ENCODE results near the gene EEF2. TPM values are rescaled to one million over a fixed set of nuclear protein-coding genes. Genes with fewer than 3 reads are reported as not detected.

EEF2 gene
- total RNA-seq, 1 experiment from 2014 or later: 2,701 TPM

DNA sequence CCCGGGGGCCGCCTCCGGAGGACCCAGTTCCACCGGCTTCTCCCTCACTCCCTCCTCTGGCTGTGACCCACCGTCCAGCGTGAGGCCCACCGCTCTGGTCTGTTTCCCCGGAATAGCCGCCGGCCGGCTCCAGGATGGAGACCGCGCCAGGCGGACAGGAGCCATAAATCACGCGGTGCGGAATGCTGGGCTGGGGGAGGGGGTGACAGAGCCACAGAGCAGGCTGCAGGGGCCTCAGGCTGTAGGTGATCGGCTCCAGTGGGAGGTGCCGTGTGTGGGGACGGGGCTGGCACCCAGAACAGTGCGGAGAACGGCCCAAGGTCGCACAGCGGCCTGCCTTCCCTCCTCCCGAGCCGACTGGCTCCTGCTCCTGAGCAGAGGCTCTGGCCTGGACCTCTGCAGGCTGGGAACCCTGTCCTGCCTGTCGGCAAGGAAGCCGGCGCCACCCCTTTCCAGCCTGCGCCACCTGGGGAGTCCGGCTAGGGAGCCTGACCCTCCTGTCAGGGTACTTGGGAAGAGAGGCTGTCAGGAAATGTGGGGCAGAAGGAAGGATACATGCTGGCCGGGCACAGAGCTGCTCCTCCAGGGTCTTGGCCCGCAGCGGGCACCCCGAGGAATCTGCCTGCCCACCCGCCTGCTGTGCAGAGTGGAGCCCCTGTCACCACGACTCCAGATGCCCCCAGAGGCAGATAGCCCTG is 30.6 kb upstream of the EEF2 start:
- H3K9me3 ChIP-seq (ENCODE audit: low read depth, low read length, poor library complexity, severe bottlenecking): no peaks in the 10 kb centered on the region
- POLR2A ChIA-PET (ENCODE audit: low non-redundant PET): no interaction called here
- intact Hi-C loops (cut with micrococcal nuclease; ENCODE audit: unreplicated experiment): no loop called here
- CTCF ChIA-PET: no interaction called here
- no peak for DNase-seq (ENCODE audit: low spot score)
- H3K27me3 ChIP-seq (replicated peaks; ENCODE audit: insufficient read depth, low read depth, low read length, poor library complexity): no peaks in the 10 kb centered on the region
- no peak overlapping the region for H3K27ac ChIP-seq (ENCODE audit: low read depth, low read length, poor library complexity, severe bottlenecking)
- peaks cover 10% of the 10 kb centered on the region for H3K4me1 ChIP-seq (ENCODE audit: insufficient read depth, low read length, poor library complexity, severe bottlenecking)
- no peak for TF ChIP-seq EZH2 (IDR thresholded peaks at IDR 0.05; ENCODE audit: borderline replicate concordance, low read depth, low read length, poor library complexity, severe bottlenecking)
- TF ChIP-seq, protein P1, sequence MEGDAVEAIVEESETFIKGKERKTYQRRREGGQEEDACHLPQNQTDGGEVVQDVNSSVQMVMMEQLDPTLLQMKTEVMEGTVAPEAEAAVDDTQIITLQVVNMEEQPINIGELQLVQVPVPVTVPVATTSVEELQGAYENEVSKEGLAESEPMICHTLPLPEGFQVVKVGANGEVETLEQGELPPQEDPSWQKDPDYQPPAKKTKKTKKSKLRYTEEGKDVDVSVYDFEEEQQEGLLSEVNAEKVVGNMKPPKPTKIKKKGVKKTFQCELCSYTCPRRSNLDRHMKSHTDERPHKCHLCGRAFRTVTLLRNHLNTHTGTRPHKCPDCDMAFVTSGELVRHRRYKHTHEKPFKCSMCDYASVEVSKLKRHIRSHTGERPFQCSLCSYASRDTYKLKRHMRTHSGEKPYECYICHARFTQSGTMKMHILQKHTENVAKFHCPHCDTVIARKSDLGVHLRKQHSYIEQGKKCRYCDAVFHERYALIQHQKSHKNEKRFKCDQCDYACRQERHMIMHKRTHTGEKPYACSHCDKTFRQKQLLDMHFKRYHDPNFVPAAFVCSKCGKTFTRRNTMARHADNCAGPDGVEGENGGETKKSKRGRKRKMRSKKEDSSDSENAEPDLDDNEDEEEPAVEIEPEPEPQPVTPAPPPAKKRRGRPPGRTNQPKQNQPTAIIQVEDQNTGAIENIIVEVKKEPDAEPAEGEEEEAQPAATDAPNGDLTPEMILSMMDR (conservative IDR thresholded peaks at IDR 0.05; ENCODE audit: low read depth, low read length): no peak
- H3K36me3 ChIP-seq (ENCODE audit: insufficient read depth, low read length, poor library complexity, severe bottlenecking): peaks cover 28% of the 10 kb centered on the region
- no TSS peak for BruUV-seq (replicated peaks)
- no peak overlapping the region for H3K4me3 ChIP-seq (ENCODE audit: low read depth, low read length, poor library complexity, severe bottlenecking)

DNA sequence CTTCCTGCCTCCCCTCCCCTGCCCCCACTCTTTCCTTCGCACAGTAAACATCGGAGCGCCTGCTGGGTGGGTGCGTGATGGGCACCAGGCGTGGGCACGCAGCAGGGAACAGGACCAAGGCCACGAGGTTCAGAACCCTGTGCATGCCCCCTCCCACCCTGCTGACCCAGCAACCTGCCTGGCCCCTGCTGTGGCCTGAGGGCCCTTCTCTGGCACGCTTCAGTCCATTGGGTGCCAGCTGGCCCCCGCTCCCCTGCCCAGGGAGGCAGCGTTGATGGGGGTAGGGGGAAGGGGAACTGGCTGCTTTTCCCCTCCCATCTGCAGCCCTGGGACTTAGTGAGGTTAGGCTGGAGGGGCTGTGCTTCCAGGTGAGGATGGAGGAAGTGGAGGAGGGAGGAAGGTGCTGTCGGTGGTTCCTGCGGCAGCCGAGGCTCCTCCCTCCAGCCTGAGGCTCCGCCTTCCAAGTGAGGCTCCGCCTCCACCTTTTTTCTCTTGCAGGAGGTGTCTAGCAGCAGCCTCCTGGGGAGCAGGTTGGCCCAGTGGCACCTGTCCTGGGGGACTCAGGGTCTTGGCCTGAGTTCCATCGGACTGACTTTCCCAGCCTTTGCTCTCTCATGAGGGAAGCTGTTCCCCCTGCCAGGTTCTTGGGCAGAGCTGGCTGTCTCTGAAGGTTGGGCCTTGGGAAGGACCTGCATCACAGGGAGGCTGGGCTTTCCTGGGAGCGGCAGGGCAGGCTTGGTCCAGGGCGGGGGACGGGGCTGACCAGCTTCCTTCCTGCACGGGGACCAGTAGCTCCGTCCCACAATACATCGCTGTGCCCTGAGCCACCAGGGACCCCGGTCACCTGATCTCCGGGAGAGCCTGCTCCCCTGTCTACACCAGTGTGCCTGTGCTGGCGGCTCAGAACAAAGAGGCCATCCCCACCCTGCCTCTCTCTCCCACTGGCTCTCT is 29.6 kb upstream of the EEF2 start:
- intact Hi-C loops (cut with micrococcal nuclease; ENCODE audit: unreplicated experiment): no loop called here
- Histone ChIP-seq H3K9me3 (ENCODE audit: low read depth, low read length, poor library complexity, severe bottlenecking) (no peaks in the 10 kb centered on the region), H3K4me1 (ENCODE audit: insufficient read depth, low read length, poor library complexity, severe bottlenecking) (peaks cover 10% of the 10 kb centered on the region), H3K27ac (ENCODE audit: low read depth, low read length, poor library complexity, severe bottlenecking) (no peak overlapping the region), H3K4me3 (ENCODE audit: low read depth, low read length, poor library complexity, severe bottlenecking) (no peak overlapping the region), H3K36me3 (ENCODE audit: insufficient read depth, low read length, poor library complexity, severe bottlenecking) (peaks cover 30% of the 10 kb centered on the region), H3K27me3 (replicated peaks; ENCODE audit: insufficient read depth, low read depth, low read length, poor library complexity) (no peaks in the 10 kb centered on the region)
- BruUV-seq (replicated peaks): no TSS peak
- ChIA-PET CTCF (interaction anchor here (0.6 kb wide), 1 partner anchor 253 kb away, joined by 8 read pairs; no protein-coding TSS in a partner anchor), POLR2A (ENCODE audit: low non-redundant PET) (no interaction called here)
- TF ChIP-seq, protein P1 (conservative IDR thresholded peaks at IDR 0.05; ENCODE audit: low read depth, low read length): no peak
- no peak for TF ChIP-seq EZH2 (IDR thresholded peaks at IDR 0.05; ENCODE audit: borderline replicate concordance, low read depth, low read length, poor library complexity, severe bottlenecking)
- DNase-seq (ENCODE audit: low spot score): no peak

DNA sequence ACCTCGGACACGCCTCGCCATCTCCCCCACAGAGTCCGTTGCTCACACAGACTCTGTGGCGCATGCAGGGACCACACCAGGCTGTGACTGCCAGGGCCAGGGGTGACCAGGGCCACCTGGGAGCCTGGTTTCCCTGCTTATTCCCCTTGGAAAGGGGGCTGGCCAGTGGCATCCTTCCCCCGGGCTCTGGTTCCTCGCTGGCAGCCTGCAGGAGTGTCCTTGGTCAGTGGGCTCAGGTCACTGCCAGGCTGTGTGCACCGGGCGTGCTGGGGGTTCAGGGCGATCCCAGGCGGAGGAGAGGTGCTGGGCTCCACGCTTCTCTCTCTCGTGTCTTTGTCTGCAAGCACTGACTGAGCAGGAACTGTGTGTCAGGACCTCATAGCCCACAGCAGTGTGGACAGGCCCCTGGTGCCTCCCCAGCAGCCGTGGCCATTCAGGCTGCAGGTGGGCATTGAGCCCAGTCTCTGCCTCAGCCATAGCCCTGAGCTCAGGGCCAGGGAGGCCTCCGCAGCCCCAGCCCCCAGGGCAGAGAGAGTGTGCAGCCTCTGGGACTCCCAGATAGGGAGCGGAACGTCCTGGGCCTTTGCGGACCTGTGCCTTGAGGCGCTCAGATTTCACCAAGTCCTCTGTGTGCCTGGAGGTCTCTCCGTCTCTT is 28.8 kb upstream of the EEF2 start:
- POLR2A ChIA-PET (ENCODE audit: low non-redundant PET): no interaction called here
- no TSS peak for BruUV-seq (replicated peaks)
- TF ChIP-seq, protein P1 (conservative IDR thresholded peaks at IDR 0.05; ENCODE audit: low read depth, low read length): no peak
- no peak for TF ChIP-seq EZH2 (IDR thresholded peaks at IDR 0.05; ENCODE audit: borderline replicate concordance, low read depth, low read length, poor library complexity, severe bottlenecking)
- no peak for DNase-seq (ENCODE audit: low spot score)
- peaks cover 30% of the 10 kb centered on the region for H3K36me3 ChIP-seq (ENCODE audit: insufficient read depth, low read length, poor library complexity, severe bottlenecking)
- H3K4me1 ChIP-seq (ENCODE audit: insufficient read depth, low read length, poor library complexity, severe bottlenecking): peaks cover 13% of the 10 kb centered on the region
- H3K27me3 ChIP-seq (replicated peaks; ENCODE audit: insufficient read depth, low read depth, low read length, poor library complexity): no peaks in the 10 kb centered on the region
- intact Hi-C loops (cut with micrococcal nuclease; ENCODE audit: unreplicated experiment): no loop called here
- no peak overlapping the region for H3K4me3 ChIP-seq (ENCODE audit: low read depth, low read length, poor library complexity, severe bottlenecking)
- H3K27ac ChIP-seq (ENCODE audit: low read depth, low read length, poor library complexity, severe bottlenecking): no peak overlapping the region
- CTCF ChIA-PET: no interaction called here
- H3K9me3 ChIP-seq (ENCODE audit: low read depth, low read length, poor library complexity, severe bottlenecking): no peaks in the 10 kb centered on the region

Measured in A673 (cell line).